HCT116 (cell line): ENCODE data around the gene IL17B. TPM values are rescaled to one million over a fixed set of nuclear protein-coding genes. Genes with fewer than 3 reads are reported as not detected.
"Not testable (repeated sequence)": the region's sequence is repeated elsewhere in the genome, so short reads cannot be mapped to it uniquely, and the experiment has no call there.

Experiments
- ATAC-seq: fragments of 200-7000 bp; cut with Tn5 transposase; 2 replicates; pipeline ENCODE4 v1.9.1; 2020; ENCODE audit warnings: mild to moderate bottlenecking, moderate library complexity
- BruUV-seq: library from RNA; stranded (reverse); fragments of 400-500 nt; replicated peaks from 2 replicates; lab custom pipeline; 2021; lab: Mats Ljungman, UMichigan
- CTCF ChIA-PET: fragments of 300-600 bp; sonication (Branson Sonifier 250); formaldehyde crosslinking; loops from one replicate; lab custom pipeline; 2021; ENCODE audit warnings: antibody characterized with exemption; lab: Charles Lee
- POLR2A ChIA-PET: fragments of 300-600, 350-600 bp; sonication (Branson Sonifier 250); formaldehyde crosslinking; loops from one replicate; lab custom pipeline; 2021; ENCODE audit warnings: antibody characterized with exemption; lab: Charles Lee
- RAD21 ChIA-PET, 2 experiments: fragments of 300-600 bp; sonication (Branson Sonifier 250); formaldehyde crosslinking; loops; one replicate each; lab custom pipeline; 2023; ENCODE audit warnings: low total read pairs in 2 of 2; ENCODE audit not compliant: uncharacterized antibody in 2 of 2, unreplicated experiment in 2 of 2, low non-redundant PET in 1 of 2; lab: Charles Lee
- DNase-seq: peaks from one replicate; pipeline ENCODE4 v3.0.0-alpha.2; 2010; ENCODE audit warnings: low read depth, low spot score
- H2AFZ ChIP-seq: fragments of 200-600 bp; shearing (Covaris generic), sonication (generic); 2 replicates; pipeline ENCODE4 v1.6.1; 2017; ENCODE audit warnings: low read depth, mixed run types, mixed read lengths, antibody characterized with exemption, low read length; ENCODE audit not compliant: poor library complexity, severe bottlenecking
- H3K27ac ChIP-seq: 2 replicates; pipeline ENCODE4 v1.5.1; 2012; ENCODE audit warnings: low read depth, low read length
- H3K27me3 ChIP-seq: fragments of 200-600 bp; sonication (generic); 2 replicates; pipeline ENCODE4 v1.6.1; 2016; ENCODE audit warnings: mixed run types, low read length, mixed read lengths; ENCODE audit not compliant: insufficient read depth
- H3K36me3 ChIP-seq, 2 experiments: fragments of 200-500 bp in 1 of 2; fragments of 200-600 bp in 1 of 2; sonication (Bioruptor generic) in 1 of 2; sonication (generic) in 1 of 2; 2 replicates each; pipeline versions ENCODE4 v1.5.1 to v1.6.1; 2014 to 2016; ENCODE audit warnings: low read length in 2 of 2, inconsistent platforms in 1 of 2, mixed read lengths in 1 of 2, mixed run types in 1 of 2; ENCODE audit not compliant: insufficient read depth in 2 of 2, control insufficient read depth in 1 of 2
- H3K4me1 ChIP-seq, 2 experiments: fragments of 200-600 bp in 1 of 2; sonication (generic) in 1 of 2; 2 replicates each; pipeline versions ENCODE4 v1.5.1 to v1.6.1; 2012 to 2017; ENCODE audit warnings: low read length in 2 of 2, inconsistent platforms in 1 of 2, mild to moderate bottlenecking in 1 of 2, mixed read lengths in 1 of 2, mixed run types in 1 of 2, moderate library complexity in 1 of 2; ENCODE audit not compliant: insufficient read depth in 2 of 2, control insufficient read depth in 1 of 2
- H3K4me2 ChIP-seq: fragments of 200-600 bp; sonication (generic); 2 replicates; pipeline ENCODE4 v1.6.1; 2017; ENCODE audit warnings: mixed run types, low read length, mixed read lengths
- H3K4me3 ChIP-seq, 2 experiments: fragments of 200-600 bp in 1 of 2; sonication (generic) in 1 of 2; replicated peaks in 1 of 2; 2 replicates each; pipeline ENCODE4 v1.5.1; 2011 to 2016; ENCODE audit warnings: low read length in 2 of 2, control low read depth in 1 of 2, low read depth in 1 of 2, mild to moderate bottlenecking in 1 of 2, mixed read lengths in 1 of 2, mixed run types in 1 of 2
- H3K79me2 ChIP-seq: fragments of 200-600 bp; sonication (generic); 2 replicates; pipeline ENCODE4 v1.6.1; 2017; ENCODE audit warnings: mild to moderate bottlenecking, mixed run types, low read length, moderate library complexity, mixed read lengths; ENCODE audit not compliant: insufficient read depth
- H3K9ac ChIP-seq: fragments of 200-600 bp; sonication (generic); 2 replicates; pipeline ENCODE4 v1.6.1; 2016; ENCODE audit warnings: low read length, mixed read lengths
- H3K9me2 ChIP-seq: fragments of 200-600 bp; sonication (generic), shearing (Covaris generic); 2 replicates; pipeline ENCODE4 v1.6.1; 2017; ENCODE audit warnings: mixed run types, mild to moderate bottlenecking, moderate library complexity; ENCODE audit not compliant: insufficient read depth
- H3K9me3 ChIP-seq, 2 experiments: fragments of 200-500 bp in 1 of 2; fragments of 200-600 bp in 1 of 2; sonication (Bioruptor generic) in 1 of 2; sonication (generic) in 1 of 2; 2 replicates each; pipeline ENCODE4 v1.6.1; 2014 to 2017; ENCODE audit warnings: low read length in 2 of 2, mixed read lengths in 2 of 2, inconsistent platforms in 1 of 2, low read depth in 1 of 2, mild to moderate bottlenecking in 1 of 2, mixed run types in 1 of 2, moderate library complexity in 1 of 2; ENCODE audit not compliant: control insufficient read depth in 1 of 2, insufficient read depth in 1 of 2
- H4K20me1 ChIP-seq: fragments of 200-600 bp; sonication (generic), shearing (Covaris generic); 2 replicates; pipeline ENCODE4 v1.6.1; 2017; ENCODE audit warnings: mixed run types, mild to moderate bottlenecking, moderate library complexity; ENCODE audit not compliant: insufficient read depth
- ATF3 ChIP-seq: IDR thresholded peaks from 2 replicates; pipeline ENCODE4 v1.6.1; 2012
- CBX3 ChIP-seq: IDR thresholded peaks from 2 replicates; pipeline ENCODE4 v1.6.1; 2012; ENCODE audit warnings: low read depth
- CEBPB ChIP-seq: IDR thresholded peaks from 2 replicates; pipeline ENCODE4 v1.6.1; 2012; ENCODE audit warnings: low read depth
- EGR1 ChIP-seq: IDR thresholded peaks from 2 replicates; pipeline ENCODE4 v1.6.1; 2012; ENCODE audit warnings: low read depth
- FOSL1 ChIP-seq: IDR thresholded peaks from 2 replicates; pipeline ENCODE4 v1.6.1; 2012; ENCODE audit warnings: low read depth
- JUND ChIP-seq: IDR thresholded peaks from 2 replicates; pipeline ENCODE4 v1.6.1; 2012
- POLR2A ChIP-seq: IDR thresholded peaks from 2 replicates; pipeline ENCODE4 v1.7.0; 2011; ENCODE audit warnings: borderline replicate concordance; ENCODE audit not compliant: insufficient read depth, insufficient read length; ENCODE audit errors: extremely low read depth
- POLR2AphosphoS5 ChIP-seq: IDR thresholded peaks from 2 replicates; pipeline ENCODE4 v1.6.1; 2011; ENCODE audit warnings: mild to moderate bottlenecking, low read depth, low read length, moderate library complexity
- RAD21 ChIP-seq: IDR thresholded peaks from 2 replicates; pipeline ENCODE4 v1.6.1; 2012; ENCODE audit warnings: low read depth, mild to moderate bottlenecking
- REST ChIP-seq: IDR thresholded peaks from 2 replicates; pipeline ENCODE4 v1.6.1; 2012; ENCODE audit warnings: low read depth
- SIN3A ChIP-seq: IDR thresholded peaks from 2 replicates; pipeline ENCODE4 v1.6.1; 2012; ENCODE audit warnings: low read depth
- SP1 ChIP-seq: IDR thresholded peaks from 2 replicates; pipeline ENCODE4 v1.6.1; 2012; ENCODE audit warnings: low read depth
- SRF ChIP-seq: IDR thresholded peaks from 2 replicates; pipeline ENCODE4 v1.6.1; 2012; ENCODE audit warnings: low read depth
- TCF7L2 ChIP-seq: IDR thresholded peaks from 2 replicates; pipeline ENCODE4 v1.7.0; 2011; ENCODE audit warnings: borderline replicate concordance, inconsistent platforms; ENCODE audit not compliant: insufficient read depth, insufficient read length; ENCODE audit errors: extremely low read depth
- ZFX ChIP-seq: fragments of 450-650 bp; IDR thresholded peaks from 2 replicates; pipeline ENCODE4 v1.6.1; 2017
- ZNF274 ChIP-seq: fragments of 200-500 bp; sonication (Bioruptor generic); IDR thresholded peaks from 2 replicates; pipeline ENCODE4 v1.6.1; 2014; ENCODE audit warnings: mild to moderate bottlenecking, low read depth, low read length, inconsistent platforms
- intact Hi-C: fragments of 100-400 bp; cut with micrococcal nuclease; formaldehyde crosslinking; loops from 2 replicates; pipeline ENCODE4 v1.10.0; 2022
- total RNA-seq: library from RNA; stranded (reverse); gene quantifications from one replicate; pipeline ENCODE4 v1.2.1, GENCODE V29; 2021; ENCODE audit not compliant: unreplicated experiment
- TF ChIP-seq, protein P1 (sequence below): IDR thresholded peaks from 2 replicates; pipeline ENCODE4 v1.6.1; 2012

IL17B gene
- total RNA-seq, 1 experiment from 2014 or later, result 0.81 TPM

DNA sequence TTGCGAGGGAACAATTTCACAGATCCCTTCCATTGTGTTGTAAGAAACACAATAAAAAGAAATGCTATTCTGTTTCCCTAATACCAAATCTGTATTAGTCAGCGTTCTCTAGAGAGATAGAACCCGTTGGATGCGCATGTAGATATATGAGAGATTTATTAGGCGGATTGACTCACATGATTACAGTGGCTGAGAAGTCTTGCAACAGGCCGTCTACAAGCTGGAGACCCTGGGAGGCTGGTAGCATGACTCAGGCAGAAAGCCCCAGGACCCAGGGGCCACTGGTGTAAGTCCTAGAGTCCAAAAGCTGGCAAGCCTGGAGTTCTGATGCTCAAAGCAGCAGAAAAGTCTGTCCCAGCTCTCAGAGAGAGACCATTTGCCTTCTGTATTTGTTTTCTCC lies 18.4 kb upstream of the IL17B start (continued):
- no peak for TF ChIP-seq TCF7L2
- TF ChIP-seq POLR2AphosphoS5, result no peak
- TF ChIP-seq POLR2A, result no peak
- TF ChIP-seq ZFX, result no peak
- TF ChIP-seq SRF, result no peak
- TF ChIP-seq, all 23 proteins: peak for 0

DNA sequence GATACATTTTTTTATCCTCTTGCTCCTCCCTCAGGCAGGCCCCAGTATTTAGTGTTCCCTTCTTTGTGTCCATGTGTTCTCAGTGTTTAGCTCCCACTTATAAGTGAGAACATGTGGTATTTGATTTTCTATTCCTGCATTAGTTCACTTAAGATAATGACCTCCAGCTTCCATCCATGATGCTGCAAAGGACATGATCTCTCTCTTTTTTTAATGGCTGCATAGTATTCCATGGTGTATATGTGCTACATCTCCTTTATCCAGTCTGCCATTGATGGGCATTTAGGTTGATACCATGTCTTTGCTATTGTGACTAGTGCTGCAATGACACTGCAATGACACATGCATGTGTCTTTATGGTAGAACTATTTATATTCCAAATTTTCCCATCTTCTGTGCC lies 15.9 kb upstream of the IL17B start:
- H3K4me1 ChIP-seq, H3K79me2 ChIP-seq, H3K9ac ChIP-seq, H3K4me3 ChIP-seq, H3K9me2 ChIP-seq, intact Hi-C loops, BruUV-seq, POLR2A ChIA-PET, H3K27ac ChIP-seq, DNase-seq, RAD21 ChIA-PET, H3K27me3 ChIP-seq, CTCF ChIA-PET, H3K36me3 ChIP-seq, H4K20me1 ChIP-seq, H3K9me3 ChIP-seq, H2AFZ ChIP-seq, ATAC-seq, H3K4me2 ChIP-seq: not testable (repeated sequence)

DNA sequence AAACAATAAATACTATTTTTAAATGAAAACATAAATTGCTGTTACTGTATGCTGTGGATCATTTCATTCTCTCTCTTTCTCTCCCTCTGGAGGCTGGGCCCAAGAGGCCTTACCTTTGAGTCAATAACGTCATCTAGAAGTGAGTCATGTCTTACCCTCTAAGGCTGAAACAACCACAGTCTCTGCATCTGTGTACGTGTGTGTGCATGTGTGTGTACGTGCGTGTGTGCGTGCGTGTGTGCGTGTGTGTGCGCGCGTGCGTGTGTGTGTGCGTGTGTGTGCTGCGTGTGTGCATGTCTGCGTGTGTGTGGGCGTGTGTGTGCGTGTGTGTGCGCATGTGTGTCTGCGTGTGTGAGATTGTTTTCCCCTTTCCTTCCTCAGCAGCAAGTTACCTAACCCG lies 13.6 kb upstream of the IL17B start:
- no peak overlapping the region for H3K9ac ChIP-seq
- ATAC-seq (peak; percentile 67), DNase-seq (no peak)
- intact Hi-C loops, result no loop called here
- no peaks in the 10 kb centered on the region for H3K36me3 ChIP-seq
- no TSS peak for BruUV-seq
- H3K27ac ChIP-seq, result no peak overlapping the region
- H3K4me2 ChIP-seq, result no peak overlapping the region
- ChIA-PET CTCF (no interaction called here), POLR2A (no interaction called here), RAD21 (no interaction called here)
- H3K9me2 ChIP-seq, result no peaks in the 10 kb centered on the region
- H3K4me1 ChIP-seq, result peaks cover 0 to 5% of the 10 kb centered on the region in 2 experiments; a peak in 1 of 4 replicates
- no peaks in the 10 kb centered on the region for H3K9me3 ChIP-seq
- H3K4me3 ChIP-seq, result no peak overlapping the region
- H2AFZ ChIP-seq, result no peak overlapping the region
- no peaks in the 10 kb centered on the region for H4K20me1 ChIP-seq
- H3K79me2 ChIP-seq, result no peaks in the 10 kb centered on the region
- H3K27me3 ChIP-seq, result no peaks in the 10 kb centered on the region
- TF ChIP-seq TCF7L2 (no peak), FOSL1 (0 out of 2 replicates have a peak, but pooled peaks have one; percentile 19), REST (no peak), EGR1 (no peak), RAD21 (no peak), ATF3 (no peak), SP1 (no peak), JUND (0 out of 2 replicates have a peak, but pooled peaks have one; percentile 24), ZNF274 (no peak), CBX3 (no peak), SRF (no peak), SIN3A (no peak), CEBPB (no peak)
- TF ChIP-seq, protein P1, sequence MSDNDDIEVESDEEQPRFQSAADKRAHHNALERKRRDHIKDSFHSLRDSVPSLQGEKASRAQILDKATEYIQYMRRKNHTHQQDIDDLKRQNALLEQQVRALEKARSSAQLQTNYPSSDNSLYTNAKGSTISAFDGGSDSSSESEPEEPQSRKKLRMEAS, result no peak
